GM18520 (cell line): ENCODE results near the gene DNAI4.

ENCODE experiments used
- ATAC-seq: cut with Tn5 transposase; IDR thresholded peaks from one replicate; pipeline ENCODE4 v1.9.1; 2021; ENCODE audit not compliant: unreplicated experiment

Gene DNAI4

GRCh38 chr1:66768965-66769364 is 155.7 kb downstream of the DNAI4 start:
- no peak for ATAC-seq

GRCh38 chr1:66767626-66768025 is 157.0 kb downstream of the DNAI4 start:
- ATAC-seq: no peak

- no peak for ATAC-seq
Observed at GRCh38 chr1:66764994-66765578, 159.6 kb downstream of the DNAI4 start.
